ENCODE results near the gene MRPL14.

Gene MRPL14
- 12.8 to 29.1 (median 21.5) reads per million in 18 experiments for total RNA-seq

- peak; percentile 88 to 95 for DNase-seq
Measured at GRCh38 chr6:44127186-44128019, at the start of gene MRPL14, which contains the start of gene TMEM63B. TSS of gene MRPL14 (minus strand) at chr6:44127452. CDS start at chr6:44116611, 10,841 bp downstream. TSS of gene TMEM63B (plus strand) at chr6:44127554. CDS start at chr6:44134585, 7,031 bp downstream.

GRCh38 chr6:44176130-44176761, 49.0 kb upstream of the MRPL14 start:
- DNase-seq: peak; percentile 41 to 68

- DNase-seq: peak; percentile 92 to 94
Measured at GRCh38 chr6:44172731-44173500, 45.7 kb upstream of the MRPL14 start.

DNA sequence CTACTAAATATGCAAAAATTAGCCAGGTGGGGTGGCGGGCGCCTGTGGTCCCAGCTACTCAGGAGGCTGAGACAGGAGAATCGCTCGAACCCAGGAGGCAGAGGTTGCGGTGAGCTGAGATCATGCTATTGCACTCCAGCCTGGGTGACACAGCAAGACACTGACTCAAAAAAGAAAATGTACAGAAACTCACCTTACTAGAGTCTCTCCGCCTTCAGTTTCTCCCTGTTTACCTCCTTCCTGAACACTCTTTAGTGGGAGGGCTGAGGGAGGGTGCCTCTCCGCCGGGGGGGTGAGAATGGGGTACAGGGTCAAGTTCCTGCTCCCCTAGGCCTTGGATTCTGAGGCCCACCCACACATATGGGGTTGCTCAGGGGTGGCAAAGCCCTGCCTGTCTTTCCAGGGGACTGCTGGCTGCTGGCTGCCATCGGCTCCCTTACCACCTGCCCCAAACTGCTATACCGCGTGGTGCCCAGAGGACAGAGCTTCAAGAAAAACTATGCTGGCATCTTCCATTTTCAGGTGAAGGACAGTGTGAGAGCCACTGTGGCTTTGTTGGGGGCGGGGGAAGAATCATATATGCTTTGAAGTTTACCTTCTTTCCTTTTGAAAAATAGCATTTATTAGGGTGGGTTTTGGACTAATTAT, 44.8 kb upstream of the MRPL14 start:
- DNase-seq: peak in 1 of 2 donors; percentile 52

DNA sequence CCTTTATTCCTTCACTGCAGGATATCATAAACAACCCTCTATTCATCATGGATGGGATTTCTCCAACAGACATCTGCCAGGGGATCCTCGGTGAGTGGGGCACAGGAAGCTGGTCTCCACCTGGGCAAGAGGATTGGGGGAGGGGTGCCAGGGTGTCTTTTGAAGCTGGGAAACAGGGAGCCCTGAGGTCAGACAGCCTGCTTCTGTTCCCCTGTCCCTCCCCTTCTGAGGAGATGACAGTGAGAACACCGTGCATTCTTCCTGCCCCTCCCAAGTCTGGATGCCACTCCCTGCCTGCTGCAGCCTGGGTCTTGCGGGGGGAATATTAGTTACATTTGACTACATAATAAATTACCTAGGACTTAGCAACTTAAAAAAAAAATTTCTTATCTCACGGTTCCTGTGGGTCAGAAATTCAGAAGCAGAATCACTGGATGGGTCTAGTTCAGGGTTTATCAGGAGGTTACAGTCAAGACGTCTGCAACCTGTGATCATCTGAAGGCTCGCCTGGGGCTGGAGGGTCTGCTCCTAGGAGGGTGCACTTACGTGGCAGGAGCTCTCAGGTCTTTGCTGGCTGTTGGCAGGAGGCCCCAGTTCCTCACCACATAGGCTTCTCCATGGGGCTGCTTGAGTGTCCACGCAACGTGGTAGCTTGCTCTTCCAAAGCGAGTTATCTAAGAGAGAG, 42.8 kb upstream of the MRPL14 start:
- no peak for DNase-seq

GRCh38 chr6:44169154-44169553, 41.9 kb upstream of the MRPL14 start:
- no peak for DNase-seq

- no peak for DNase-seq
Measured at GRCh38 chr6:44167567-44167966, 40.3 kb upstream of the MRPL14 start.

DNA sequence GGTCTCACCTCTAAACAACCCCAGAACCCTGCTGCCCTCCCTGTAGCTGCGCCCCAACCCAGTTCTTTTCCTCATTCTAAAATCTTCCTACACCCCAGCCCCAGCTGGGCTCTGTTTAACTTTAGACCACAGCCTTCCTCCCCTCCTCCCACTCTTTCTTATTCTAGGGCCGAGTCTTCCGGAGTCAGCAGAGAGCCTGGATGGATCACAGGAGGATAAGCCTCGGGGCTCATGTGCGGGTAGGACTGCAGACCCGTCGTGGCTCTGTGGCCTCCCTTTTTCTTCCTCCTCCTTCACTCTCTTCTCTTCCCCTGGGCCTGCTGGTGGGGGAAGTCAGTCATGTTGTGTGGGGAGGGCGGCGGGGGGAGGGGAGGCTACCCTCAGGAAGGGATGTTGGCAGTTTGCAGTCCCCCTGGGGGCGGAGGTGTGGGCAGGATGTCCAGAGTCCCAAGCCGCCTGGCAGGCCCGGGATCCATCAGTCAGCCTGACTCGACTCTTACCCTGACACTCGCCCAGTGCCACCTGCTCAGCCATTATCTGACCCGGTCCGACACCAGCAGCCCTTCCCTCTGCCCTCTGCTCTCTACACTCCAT, 39.4 kb upstream of the MRPL14 start:
- DNase-seq: peak; percentile 4 to 32

DNA sequence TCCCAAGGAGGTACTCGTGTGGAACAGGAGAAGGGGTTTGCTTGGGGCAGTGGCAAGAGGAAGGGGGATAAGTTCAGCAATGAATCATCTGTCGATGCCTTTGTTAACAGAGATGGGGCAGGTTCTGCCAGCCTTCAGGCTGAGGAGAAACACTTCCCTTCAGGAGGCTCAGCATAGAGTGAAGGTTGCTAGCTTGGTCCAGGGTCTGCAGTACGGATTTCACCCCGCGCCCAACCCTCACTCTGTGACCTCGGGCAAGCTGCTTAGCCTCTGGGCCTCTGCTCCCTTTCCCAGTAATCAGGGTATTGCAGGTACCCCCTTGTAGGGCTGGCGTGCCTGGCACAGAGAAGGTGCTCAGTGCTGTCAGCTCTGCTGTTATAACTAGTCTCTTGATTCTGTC, 38.9 kb upstream of the MRPL14 start:
- no peak for DNase-seq

GRCh38 chr6:44162876-44163625, 35.8 kb upstream of the MRPL14 start:
- DNase-seq: no peak

- no peak for DNase-seq
Measured at GRCh38 chr6:44161997-44162338, 34.7 kb upstream of the MRPL14 start.

- no peak for DNase-seq
Measured at GRCh38 chr6:44158770-44159228, 31.5 kb upstream of the MRPL14 start, which contains the start of gene CAPN11. TSS of gene CAPN11 (plus strand) at chr6:44158820. CDS start at chr6:44158849, 29 bp downstream.

DNA sequence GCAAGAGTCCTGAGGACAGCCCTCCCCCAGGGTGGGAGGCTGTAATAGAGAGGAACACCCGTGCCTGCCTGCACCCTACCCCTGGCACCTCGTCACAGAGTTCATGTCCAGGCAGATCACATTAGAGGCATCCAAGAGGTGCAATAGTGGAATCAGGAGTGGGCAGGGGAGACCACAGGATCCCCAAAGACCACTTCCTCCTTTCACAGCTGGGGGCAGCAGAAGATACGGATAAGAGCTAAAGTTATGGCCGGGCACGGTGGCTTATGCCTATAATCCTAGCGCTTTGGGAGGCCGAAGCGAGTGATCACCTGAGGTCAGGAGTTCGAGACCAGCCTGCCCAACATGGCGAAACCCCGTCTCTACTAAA, 29.9 kb upstream of the MRPL14 start:
- DNase-seq: no peak

DNA sequence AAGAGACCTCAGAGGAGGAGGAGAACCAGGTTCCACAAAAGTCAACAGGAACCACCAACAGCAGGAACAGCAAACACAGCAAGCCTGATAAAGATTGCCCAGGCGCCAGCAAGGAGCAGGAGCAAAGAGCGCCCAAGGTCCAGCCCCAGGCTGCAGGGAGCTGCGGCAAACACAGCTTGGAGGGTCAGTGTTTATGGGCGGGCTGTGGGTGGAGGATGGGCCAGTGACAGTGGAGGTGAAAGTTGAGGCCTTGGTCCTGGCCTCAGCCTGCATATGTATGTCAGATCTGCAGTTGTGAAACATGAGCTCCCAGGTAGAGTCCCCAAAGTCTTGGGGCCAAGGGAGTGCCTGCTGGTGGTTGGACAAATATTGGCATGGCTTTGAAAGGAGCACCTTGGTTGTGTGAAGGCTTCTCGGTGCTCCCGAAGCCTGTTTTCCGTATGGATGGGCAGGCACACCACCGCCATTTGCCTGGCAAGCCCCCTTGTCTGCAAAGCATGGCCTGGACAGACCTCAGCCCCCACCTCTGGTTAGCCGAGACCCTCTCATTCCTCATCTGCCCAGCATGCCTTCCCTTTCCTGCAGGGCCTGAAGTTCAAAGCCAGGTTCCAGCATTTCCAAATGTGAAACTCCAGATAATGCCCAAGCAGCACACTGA, 29.4 kb upstream of the MRPL14 start:
- DNase-seq: no peak

- DNase-seq: no peak
Measured at GRCh38 chr6:44154067-44154466, 26.8 kb upstream of the MRPL14 start.

DNA sequence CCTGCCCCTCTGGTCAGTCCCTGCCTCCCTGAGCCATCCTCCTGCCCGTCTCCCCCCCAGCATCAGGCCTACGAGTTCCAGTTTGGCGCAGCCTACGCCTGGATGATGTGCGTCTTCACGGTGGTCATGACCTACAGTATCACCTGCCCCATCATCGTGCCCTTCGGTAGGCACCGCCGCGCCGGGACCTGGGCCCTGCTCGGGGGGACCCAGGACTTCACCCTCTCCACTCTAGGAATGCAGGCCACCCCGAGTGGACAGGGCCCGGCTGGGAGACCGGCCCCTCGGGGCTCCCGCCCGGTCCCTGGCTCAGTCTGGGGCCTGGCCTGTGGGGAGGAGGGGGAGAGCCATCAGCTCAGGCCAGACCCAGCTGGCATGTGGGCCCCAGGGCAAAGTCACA, 25.3 kb upstream of the MRPL14 start:
- DNase-seq: no peak

- DNase-seq: no peak
Measured at GRCh38 chr6:44152109-44152461, 24.8 kb upstream of the MRPL14 start.

- peak; percentile 70 to 72 for DNase-seq
Measured at GRCh38 chr6:44151348-44152108, 24.3 kb upstream of the MRPL14 start.

DNA sequence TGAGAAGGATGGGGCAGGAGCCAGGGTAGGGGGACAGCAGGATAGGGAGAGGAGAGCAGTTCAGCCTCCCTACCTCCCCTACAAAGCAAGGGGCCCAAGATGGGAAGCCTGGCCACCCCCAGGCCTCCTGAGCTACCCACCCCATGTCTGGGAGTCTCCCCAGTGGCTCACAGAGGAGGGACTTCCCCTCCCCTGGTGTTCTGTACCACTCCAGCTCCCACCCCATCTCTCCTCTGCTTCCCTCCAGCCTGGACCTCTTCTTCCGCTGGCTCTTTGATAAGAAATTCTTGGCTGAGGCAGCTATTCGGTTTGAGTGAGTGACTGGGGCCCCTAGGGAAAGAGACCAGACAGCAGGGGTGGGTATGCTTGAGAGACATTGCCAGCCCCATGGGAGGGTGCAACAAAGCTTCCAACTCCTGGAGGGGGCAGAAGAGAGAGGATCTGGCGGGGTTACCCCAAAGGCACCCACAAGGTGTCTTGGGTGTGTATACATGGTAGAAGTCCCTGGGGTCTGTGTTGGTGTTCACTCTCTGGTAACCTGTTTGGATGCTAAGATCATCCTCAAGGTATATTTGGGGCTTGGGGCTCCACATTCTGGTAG, 23.2 kb upstream of the MRPL14 start:
- no peak for DNase-seq

All from inflammatory macrophage (primary cell).